Lower leg skin (tissue), 3 donors: ENCODE results near the gene ST3GAL4.

ENCODE experiments used
- POLR2A ChIP-seq, 2 donors: fragments of 450-650 bp; IDR thresholded peaks; one replicate each; pipeline ENCODE4 v1.6.1; 2016 to 2017; ENCODE audit warnings: antibody characterized with exemption in 2 of 2, mild to moderate bottlenecking in 1 of 2, moderate library complexity in 1 of 2
- TF ChIP-seq, protein P1 (sequence below), 3 donors: fragments of 450-650 bp; IDR thresholded peaks; one replicate each; pipeline ENCODE4 v1.5.1; 2016; ENCODE audit warnings: antibody characterized with exemption in 3 of 3, mild to moderate bottlenecking in 3 of 3, moderate library complexity in 2 of 3

- TF ChIP-seq, protein P1, sequence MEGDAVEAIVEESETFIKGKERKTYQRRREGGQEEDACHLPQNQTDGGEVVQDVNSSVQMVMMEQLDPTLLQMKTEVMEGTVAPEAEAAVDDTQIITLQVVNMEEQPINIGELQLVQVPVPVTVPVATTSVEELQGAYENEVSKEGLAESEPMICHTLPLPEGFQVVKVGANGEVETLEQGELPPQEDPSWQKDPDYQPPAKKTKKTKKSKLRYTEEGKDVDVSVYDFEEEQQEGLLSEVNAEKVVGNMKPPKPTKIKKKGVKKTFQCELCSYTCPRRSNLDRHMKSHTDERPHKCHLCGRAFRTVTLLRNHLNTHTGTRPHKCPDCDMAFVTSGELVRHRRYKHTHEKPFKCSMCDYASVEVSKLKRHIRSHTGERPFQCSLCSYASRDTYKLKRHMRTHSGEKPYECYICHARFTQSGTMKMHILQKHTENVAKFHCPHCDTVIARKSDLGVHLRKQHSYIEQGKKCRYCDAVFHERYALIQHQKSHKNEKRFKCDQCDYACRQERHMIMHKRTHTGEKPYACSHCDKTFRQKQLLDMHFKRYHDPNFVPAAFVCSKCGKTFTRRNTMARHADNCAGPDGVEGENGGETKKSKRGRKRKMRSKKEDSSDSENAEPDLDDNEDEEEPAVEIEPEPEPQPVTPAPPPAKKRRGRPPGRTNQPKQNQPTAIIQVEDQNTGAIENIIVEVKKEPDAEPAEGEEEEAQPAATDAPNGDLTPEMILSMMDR (IDR thresholded peaks at IDR 0.05): no peak
- no peak for TF ChIP-seq POLR2A (IDR thresholded peaks at IDR 0.05)
These were observed 63.4 kb downstream of the ST3GAL4 start for GRCh38 chr11:126418887-126419286.
